22Rv1 (cell line): ENCODE measurements around the gene CABP1.

Experiments used
- ZFX ChIP-seq: fragments of 450-650 bp; IDR thresholded peaks from 2 replicates; pipeline ENCODE4 v1.6.1; 2017; ENCODE audit warnings: antibody characterized with exemption, borderline replicate concordance
- TF ChIP-seq, protein P1 (sequence below): fragments of 450-650 bp; IDR thresholded peaks from 2 replicates; pipeline ENCODE4 v1.5.1; 2017; ENCODE audit warnings: mild to moderate bottlenecking

DNA sequence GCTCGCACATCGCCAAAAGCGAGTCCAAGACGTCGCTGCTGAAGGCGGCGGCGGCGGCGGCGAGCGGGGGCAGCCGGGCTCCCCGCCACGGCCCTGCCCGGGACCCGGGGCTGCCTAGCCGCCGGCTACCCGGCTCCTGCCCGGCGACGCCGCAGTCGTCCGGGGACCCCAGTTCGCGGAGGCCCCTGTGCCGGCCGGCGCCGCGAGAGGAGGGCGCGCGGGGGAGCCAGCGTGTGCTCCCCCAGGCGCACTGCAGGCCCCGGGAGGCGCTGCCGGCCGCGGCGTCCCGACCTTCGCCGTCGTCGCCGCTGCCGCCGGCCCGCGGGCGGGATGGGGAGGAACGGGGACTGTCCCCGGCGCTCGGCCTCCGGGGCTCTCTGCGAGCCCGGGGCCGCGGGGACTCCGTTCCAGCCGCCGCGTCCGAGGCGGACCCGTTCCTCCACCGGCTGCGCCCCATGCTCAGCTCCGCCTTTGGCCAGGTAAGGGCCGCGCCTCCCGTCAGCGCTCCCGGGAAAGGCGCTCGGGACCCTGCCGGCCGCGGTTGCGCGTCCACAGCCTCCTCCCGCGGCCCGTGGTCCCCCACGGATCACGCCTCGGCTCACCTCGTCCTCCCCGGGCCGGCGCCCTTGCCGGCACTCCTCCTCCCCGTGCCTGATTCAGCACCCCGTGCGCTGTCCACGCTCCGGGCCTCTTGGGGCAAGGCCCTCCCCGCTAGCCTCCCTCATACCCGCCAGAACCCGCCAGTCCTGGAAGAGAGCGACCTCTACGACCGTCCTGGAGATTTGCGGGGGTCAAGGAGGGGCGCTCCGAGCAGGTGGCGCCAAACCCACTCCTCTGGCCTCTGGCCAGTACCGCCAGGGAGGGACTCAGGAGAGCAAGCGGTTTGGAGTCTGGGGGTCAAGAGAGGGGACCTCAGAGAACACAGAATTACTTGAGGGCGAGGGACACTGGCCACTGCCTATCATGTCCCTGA, 721 bp downstream of the CABP1 start:
- TF ChIP-seq, protein P1, sequence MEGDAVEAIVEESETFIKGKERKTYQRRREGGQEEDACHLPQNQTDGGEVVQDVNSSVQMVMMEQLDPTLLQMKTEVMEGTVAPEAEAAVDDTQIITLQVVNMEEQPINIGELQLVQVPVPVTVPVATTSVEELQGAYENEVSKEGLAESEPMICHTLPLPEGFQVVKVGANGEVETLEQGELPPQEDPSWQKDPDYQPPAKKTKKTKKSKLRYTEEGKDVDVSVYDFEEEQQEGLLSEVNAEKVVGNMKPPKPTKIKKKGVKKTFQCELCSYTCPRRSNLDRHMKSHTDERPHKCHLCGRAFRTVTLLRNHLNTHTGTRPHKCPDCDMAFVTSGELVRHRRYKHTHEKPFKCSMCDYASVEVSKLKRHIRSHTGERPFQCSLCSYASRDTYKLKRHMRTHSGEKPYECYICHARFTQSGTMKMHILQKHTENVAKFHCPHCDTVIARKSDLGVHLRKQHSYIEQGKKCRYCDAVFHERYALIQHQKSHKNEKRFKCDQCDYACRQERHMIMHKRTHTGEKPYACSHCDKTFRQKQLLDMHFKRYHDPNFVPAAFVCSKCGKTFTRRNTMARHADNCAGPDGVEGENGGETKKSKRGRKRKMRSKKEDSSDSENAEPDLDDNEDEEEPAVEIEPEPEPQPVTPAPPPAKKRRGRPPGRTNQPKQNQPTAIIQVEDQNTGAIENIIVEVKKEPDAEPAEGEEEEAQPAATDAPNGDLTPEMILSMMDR = 0 out of 2 replicates have a peak, but pooled peaks have one; percentile 12
- TF ChIP-seq ZFX = no peak
